ENCODE data around the gene CLEC14A.

CLEC14A gene

GRCh38 chr14:38205119-38205813 is 50.6 kb downstream of the CLEC14A start:
- FAIRE-seq, result no peak

- FAIRE-seq, result no peak
These were observed 51.2 kb downstream of the CLEC14A start for GRCh38 chr14:38204719-38205115.
